Activated CD4-positive, alpha-beta T cell treated with anti-CD3 and anti-CD28 coated beads, Interleukin-2, amount 10 ng/mL, durations not matched to agents 24 days and 14 days (primary cell): Measurements from ENCODE around the gene OVOL1. TPM values are rescaled to one million over a fixed set of nuclear protein-coding genes. Genes with fewer than 3 reads are reported as not detected.
A peak's percentile ranks its signal among the peaks of the same experiment; 100 is the strongest.

ENCODE experiments used
- DNase-seq: peaks from one replicate; pipeline ENCODE4 v3.0.0; 2022
- H3K27ac Mint-ChIP-seq: one replicate; pipeline ENCODE4 v1.8.0; 2022; ENCODE audit warnings: mild to moderate bottlenecking, mixed read lengths
- H3K27me3 Mint-ChIP-seq: one replicate; pipeline ENCODE4 v1.8.0; 2022; ENCODE audit warnings: mixed read lengths
- H3K36me3 Mint-ChIP-seq: one replicate; pipeline ENCODE4 v1.8.0; 2022; ENCODE audit warnings: low read depth, mild to moderate bottlenecking, mixed read lengths
- H3K4me1 Mint-ChIP-seq: one replicate; pipeline ENCODE4 v1.8.0; 2021; ENCODE audit warnings: mixed read lengths
- H3K4me3 Mint-ChIP-seq: one replicate; pipeline ENCODE4 v1.8.0; 2022; ENCODE audit warnings: mild to moderate bottlenecking, moderate library complexity, mixed read lengths
- H3K9me3 Mint-ChIP-seq: one replicate; pipeline ENCODE4 v1.8.0; 2021; ENCODE audit warnings: mixed read lengths
- intact Hi-C: fragments of 100-400 bp; cut with micrococcal nuclease; formaldehyde crosslinking; loops from one replicate; pipeline ENCODE4 v1.15.1; 2023
- total RNA-seq: library from RNA; stranded (reverse); gene quantifications from 2 replicates; pipeline ENCODE4 v1.2.3, GENCODE V29; 2022

Gene OVOL1
- total RNA-seq, 1 donor from 2014 or later, result not detected

DNA sequence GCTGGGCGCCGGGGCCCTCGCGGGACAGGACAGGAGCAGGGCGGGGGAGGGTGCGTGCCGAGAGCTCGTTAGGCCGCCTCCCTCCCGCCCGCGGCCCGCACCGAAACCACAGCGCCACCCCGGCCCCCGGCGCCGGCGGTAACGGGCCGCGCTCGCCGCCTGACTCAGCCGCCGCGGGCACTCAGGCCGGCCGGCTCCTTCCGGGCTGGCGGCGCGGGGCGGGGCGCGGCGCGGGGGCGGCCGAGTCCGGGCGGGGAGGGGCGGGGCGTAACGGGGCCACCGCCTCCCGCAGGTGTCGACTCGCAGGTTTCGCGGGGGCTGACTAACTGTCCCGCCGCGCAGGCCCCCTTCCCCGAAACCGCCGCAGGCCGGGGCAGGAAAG is 6.1 kb upstream of the OVOL1 start, which contains the start of gene AP5B1:
AP5B1 (minus strand) TSS at position 207 of the 382 bp plus-strand sequence. CDS start 385 bp downstream, outside the sequence.
- Mint-ChIP-seq H3K4me1 (peaks cover 30% of the 10 kb centered on the region), H3K4me3 (peak within 1 kb of the TSS; percentile 91), H3K27me3 (peaks cover 23% of the 10 kb centered on the region), H3K9me3 (no peaks in the 10 kb centered on the region), H3K36me3 (peaks cover 15% of the 10 kb centered on the region), H3K27ac (peak within 1 kb of the TSS; percentile 92)
- intact Hi-C loops, result loop anchor here (1.0 to 2.0 kb wide), 4 partner anchors 11 to 68 kb away; partner anchors contain the start of genes KAT5 and RNASEH2C
- DNase-seq, result peak; percentile 92

DNA sequence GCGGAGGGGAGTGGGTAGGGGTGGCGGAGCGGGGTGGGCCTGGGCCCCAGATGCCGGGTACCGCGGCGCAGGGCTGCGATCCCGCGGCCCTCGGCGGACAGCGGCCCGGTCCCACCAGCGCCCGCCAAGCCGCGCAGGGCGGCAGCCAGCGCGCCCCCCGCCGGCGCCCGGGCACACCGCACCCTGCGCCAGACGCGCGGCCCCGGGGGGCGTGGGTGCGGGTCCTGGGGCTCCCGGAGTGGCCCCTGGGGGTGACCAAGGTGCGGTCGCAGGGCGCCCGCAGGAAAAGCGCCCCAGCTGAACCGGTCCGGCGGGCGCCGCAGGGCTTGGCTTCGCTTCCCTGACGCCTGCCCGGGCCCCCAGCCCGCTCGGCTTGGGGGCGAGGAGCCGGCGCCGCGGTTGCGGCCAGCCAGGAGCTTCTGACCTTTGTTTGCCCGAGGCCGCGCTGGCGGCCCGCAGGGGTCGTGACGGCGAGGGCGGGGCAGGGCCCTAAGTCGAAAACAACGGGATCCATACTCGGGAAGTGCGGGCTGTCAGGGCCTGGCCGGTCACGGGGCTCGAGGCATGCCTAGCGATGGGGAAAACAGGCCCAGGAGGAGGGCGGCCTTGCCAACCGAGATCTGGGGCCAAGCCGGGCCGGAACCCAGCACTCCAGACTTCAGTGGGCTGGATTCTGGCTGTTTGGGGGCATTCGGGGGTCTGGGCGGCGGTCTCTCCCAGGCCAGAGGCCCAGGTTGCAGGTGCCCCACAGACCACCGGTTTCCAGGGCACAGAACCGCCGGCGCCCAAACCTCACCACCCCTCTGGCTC is 5.5 kb upstream of the OVOL1 start:
- peak overlapping the region; percentile 26 for H3K4me3 Mint-ChIP-seq
- no peak for DNase-seq
- intact Hi-C loops, result loop anchor here (2.0 kb wide), 1 partner anchor 69 kb away; the partner anchor contains the start of gene KAT5

DNA sequence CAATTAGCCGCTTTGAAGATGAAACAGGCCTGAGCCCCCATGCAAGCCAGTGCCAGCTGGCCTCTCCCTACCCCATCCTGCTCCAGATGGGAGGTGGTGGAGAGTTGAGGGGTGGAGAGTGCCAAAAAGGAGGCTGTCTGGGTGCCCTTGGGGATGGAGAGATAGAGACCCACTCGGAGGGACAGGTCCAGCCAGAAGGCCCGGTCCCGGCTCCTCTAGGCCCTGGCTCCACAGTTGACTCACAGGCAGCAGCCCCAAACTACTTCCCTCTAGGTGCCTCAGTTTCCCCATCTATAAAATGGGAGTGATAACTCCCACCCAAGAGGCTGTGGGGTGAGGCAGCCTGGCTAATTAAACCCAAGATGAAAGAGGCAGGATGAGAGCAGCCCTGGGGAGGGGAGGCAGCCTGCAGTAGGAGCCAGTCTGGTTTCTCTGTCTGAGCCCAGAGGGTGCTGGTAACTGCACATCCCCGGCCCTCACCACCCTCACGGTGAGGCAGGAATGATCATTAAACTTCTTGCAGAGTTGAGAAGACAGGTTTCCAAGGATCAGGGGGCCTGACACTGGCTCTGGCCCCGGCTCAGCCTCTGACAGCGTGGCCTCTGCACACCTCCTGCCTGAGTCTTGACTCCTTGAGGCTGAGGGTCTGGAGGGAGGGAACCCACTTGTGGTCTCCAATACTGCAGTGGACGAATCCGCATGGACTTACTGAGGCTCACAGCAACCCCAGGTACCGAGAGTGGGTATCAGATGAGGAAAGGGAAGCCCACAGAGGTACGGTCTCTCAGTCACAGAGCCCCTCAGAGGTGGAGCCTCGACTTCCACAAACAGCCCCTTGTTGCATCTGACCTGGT is 4.7 kb upstream of the OVOL1 start:
- DNase-seq, result peak; percentile 53

More for the DNA sequence above, 5.5 kb upstream of the OVOL1 start:
- Mint-ChIP-seq H3K27me3 (peaks cover 27% of the 10 kb centered on the region), H3K4me1 (peaks cover 26% of the 10 kb centered on the region), H3K9me3 (no peaks in the 10 kb centered on the region), H3K36me3 (peaks cover 13% of the 10 kb centered on the region), H3K27ac (no peak overlapping the region)

DNA sequence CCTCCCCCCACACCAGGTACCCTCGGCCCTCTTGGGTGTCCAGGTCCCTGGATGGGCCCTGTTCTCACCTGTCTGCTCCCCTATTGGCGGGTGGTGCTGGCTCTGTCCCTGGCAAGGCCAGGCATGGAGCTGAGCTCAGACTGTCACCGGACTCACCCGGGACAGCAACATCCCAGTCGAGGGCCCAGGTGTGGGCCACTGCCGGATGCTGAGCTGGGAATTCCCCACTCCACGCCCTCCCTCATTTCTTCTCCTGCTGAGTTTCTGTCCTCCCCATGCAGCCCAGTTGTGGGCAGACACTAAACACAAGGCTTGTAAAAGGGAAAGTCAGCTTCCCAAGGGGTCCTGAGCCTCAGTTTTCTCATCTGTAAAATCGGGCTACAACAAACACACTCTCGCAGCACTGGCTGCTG is 4.0 kb upstream of the OVOL1 start:
- Mint-ChIP-seq H3K27me3 (peaks cover 31% of the 10 kb centered on the region), H3K4me1 (peaks cover 20% of the 10 kb centered on the region), H3K36me3 (peaks cover 7% of the 10 kb centered on the region), H3K27ac (peak overlapping the region; percentile 3), H3K4me3 (peak overlapping the region; percentile 15), H3K9me3 (no peaks in the 10 kb centered on the region)
- DNase-seq, result no peak
- intact Hi-C loops, result no loop called here

More for the DNA sequence above, 4.7 kb upstream of the OVOL1 start:
- intact Hi-C loops, result loop anchor here (2.0 kb wide), 1 partner anchor 69 kb away; the partner anchor contains the start of gene KAT5
- Mint-ChIP-seq H3K4me3 (no peak overlapping the region), H3K9me3 (no peaks in the 10 kb centered on the region), H3K27me3 (peaks cover 30% of the 10 kb centered on the region), H3K27ac (no peak overlapping the region), H3K36me3 (peaks cover 9% of the 10 kb centered on the region), H3K4me1 (peaks cover 21% of the 10 kb centered on the region)

DNA sequence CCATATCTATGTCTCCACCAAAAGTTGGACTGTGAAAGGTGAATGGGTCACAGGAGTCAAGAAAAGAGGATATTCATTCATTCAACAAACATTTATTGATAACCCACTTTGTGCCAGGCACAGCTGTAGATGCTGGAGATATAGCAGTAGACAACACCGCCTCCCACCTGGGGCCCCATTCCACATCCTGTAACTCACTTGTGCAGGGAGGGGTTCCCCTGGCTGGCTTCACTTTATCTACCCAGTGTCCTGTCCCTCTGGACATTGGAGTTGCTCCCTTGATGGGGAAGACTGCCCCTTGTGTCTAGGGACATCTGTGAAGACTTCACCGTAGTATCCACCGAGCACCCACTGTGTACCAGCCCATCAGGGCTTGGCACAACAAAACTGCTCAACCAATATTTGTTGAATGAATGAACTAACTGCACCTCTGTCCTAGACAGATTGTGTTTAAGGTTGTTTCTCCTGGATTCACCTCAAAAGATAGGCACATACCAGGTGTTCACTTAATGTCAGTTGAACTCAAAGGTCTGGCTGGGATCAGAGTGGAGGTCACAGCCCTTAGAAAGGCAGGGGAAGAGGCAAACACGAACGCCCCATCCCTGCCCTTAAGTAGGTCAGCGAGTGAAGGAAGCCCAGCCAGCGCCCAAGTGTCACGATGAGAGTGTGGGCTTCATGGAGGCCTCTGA is 1.4 kb upstream of the OVOL1 start:
- peaks cover 17% of the 10 kb centered on the region for H3K4me1 Mint-ChIP-seq
- H3K27ac Mint-ChIP-seq, result no peak overlapping the region
- DNase-seq, result peak; percentile 67
- intact Hi-C loops, result no loop called here
- peak overlapping the region; percentile 55 for H3K4me3 Mint-ChIP-seq
- no peaks in the 10 kb centered on the region for H3K9me3 Mint-ChIP-seq
- peaks cover 46% of the 10 kb centered on the region for H3K27me3 Mint-ChIP-seq
- H3K36me3 Mint-ChIP-seq, result no peaks in the 10 kb centered on the region

DNA sequence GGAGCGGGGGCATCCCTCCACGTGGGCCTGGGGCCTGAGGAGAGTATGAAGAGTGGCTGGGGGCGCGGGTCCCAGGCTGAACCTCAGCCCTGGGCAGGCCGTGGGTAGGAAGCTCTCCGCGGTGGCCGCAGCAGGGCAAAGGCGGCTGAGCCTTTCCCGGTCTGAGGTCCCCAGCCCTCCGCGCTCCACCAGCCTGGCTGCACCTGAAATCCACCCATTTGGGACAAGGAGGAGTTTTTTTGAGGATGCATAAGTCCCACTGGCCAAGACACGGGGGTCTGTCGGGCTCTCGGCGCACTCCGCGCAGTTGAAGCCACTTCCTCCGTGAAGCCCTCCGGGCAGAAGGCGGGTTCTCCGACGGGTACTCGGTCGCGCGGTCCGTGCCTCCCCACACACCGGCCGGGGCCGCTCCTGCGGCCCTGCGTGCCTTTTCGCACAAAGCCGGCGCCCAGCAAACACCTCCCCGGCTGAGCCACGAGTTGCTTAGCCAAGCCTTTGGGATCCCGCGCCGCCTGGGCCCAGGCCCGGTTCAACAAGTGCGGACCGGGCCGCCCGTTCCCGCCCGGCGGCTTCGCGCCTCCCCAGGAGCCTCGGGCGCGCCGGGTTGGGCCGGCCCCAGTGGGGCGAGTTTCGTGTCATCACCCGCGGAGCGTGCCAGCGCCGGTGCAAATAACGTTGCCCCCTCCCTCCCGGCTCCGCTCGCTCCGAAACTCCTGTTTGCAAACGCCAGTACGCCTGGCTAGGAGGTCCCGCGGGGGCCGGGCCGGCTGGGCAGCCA is 666 bp upstream of the OVOL1 start:
- intact Hi-C loops, result no loop called here
- Mint-ChIP-seq H3K9me3 (no peaks in the 10 kb centered on the region), H3K4me1 (peaks cover 23% of the 10 kb centered on the region), H3K4me3 (peak overlapping the region; percentile 55), H3K27ac (no peak overlapping the region), H3K36me3 (no peaks in the 10 kb centered on the region), H3K27me3 (peaks cover 47% of the 10 kb centered on the region)
- peak; percentile 64 for DNase-seq

DNA sequence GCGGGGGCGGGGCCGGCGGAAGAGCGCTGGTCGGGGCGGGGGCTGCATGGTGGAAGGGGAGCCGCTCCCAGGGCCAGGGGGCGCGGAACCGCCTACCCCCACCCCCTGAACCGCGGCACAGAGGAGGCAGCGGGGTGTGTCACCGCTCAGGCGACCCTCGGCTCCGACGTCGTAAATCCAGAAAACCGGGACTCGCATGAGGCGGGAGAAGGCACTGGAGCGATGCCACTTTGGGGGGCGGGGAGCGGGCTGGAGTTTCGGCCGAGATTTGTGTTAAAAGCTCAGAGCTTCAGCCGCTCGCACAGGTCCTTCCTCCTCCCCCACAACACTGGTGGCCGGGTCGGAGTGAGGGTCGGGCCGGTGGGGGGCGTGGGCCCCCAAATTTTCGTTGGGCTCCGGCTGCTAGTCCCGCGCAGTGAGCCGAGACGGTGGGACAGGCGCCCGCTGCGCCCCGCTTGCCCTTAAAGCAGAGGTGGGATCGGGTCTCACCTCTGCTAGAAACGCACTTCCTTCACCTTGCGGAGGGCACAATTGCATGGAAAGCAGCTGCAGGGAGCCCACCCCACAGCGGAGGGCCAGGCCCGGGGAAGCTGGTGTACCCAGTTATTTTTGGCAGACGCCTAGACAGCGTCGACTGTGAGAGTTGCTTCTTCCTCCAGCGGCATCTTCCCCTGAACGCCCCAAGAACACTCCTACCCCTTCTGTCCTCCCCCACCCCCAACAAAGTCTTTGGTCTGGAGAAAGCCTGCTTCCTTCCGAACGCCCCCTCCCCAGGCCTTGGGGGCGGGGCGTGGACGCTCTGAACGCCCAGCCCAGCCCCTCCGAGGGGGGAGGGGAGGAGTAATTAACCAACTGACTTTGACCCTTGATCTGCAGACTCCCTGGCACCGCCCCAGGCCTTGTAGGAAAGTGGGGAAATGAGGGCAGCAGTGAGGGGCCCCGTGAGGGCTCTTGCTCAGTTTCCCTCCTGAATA is 1.1 kb downstream of the OVOL1 start:
- H3K4me3 Mint-ChIP-seq, result peak overlapping the region; percentile 71
- intact Hi-C loops, result no loop called here
- H3K9me3 Mint-ChIP-seq, result no peaks in the 10 kb centered on the region
- no peaks in the 10 kb centered on the region for H3K36me3 Mint-ChIP-seq
- no peak for DNase-seq
- peaks cover 34% of the 10 kb centered on the region for H3K4me1 Mint-ChIP-seq
- H3K27me3 Mint-ChIP-seq, result peaks cover 44% of the 10 kb centered on the region
- H3K27ac Mint-ChIP-seq, result no peak overlapping the region

DNA sequence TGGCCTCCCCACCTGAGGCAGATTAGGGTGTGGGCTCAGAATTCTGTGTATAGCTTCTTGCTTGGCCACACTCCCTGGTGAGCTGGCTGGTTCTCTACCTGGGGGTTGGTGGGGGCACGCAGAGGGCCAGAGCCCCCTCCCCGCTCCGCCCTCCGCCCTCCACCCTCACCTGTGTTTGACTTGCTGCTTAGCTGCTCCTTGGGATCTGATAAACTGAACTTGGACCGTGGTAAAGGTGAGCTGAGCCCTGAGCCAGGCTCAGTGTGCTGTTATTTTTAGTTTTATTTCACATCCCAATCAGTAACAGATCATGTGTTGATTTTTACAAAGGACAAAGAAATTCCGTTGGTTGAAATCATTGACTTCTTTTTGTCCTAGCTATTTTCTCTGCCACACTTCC is 2.0 kb downstream of the OVOL1 start:
- H3K4me3 Mint-ChIP-seq, result no peak overlapping the region
- H3K27me3 Mint-ChIP-seq, result peaks cover 40% of the 10 kb centered on the region
- no peaks in the 10 kb centered on the region for H3K36me3 Mint-ChIP-seq
- DNase-seq, result no peak
- peak overlapping the region; percentile 11 for H3K27ac Mint-ChIP-seq
- no peaks in the 10 kb centered on the region for H3K9me3 Mint-ChIP-seq
- H3K4me1 Mint-ChIP-seq, result peaks cover 31% of the 10 kb centered on the region
- intact Hi-C loops, result no loop called here

DNA sequence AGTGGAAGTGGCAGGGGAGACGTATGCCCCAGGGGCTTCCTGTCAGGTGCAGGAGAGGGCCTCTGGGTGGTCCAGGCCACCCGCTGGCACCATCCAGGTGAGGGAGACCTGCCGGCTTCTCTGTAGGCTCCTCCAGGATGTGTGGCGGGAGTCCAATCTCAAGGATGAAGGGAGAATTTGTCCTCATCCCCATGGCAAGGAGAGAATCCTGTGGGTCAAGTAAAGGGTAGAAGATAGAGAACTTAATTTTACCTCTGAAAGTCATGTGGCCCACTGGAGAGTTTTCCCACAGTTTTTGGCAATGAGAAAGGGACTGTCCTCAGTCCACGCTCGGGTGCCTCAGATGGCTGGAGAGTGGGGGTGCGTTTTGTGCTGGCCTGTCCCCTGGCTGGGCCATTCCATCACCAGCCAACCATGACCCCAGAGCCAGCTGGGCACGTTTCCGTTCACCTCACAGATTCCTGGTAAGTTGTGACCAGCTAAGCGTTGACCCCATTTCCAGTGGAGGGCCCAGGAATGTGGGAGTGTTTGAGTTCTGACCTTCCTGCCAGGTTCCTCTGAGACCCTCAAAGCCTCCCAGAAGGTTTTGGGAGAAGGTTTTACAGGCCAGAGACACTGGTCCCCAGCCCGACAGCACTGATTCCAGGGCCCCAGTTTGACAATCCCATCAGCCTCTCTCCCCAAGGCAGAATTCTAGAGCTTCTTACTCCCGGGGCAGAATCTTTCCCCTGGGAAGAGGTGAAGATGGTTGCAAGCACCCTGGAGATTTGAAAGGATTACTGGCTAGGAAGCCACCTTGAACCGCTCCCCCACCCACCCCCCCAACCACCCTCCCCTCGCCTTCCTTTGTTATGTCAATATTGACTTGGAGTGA is 2.6 kb downstream of the OVOL1 start:
- no peaks in the 10 kb centered on the region for H3K9me3 Mint-ChIP-seq
- H3K27me3 Mint-ChIP-seq, result peaks cover 35% of the 10 kb centered on the region

DNA sequence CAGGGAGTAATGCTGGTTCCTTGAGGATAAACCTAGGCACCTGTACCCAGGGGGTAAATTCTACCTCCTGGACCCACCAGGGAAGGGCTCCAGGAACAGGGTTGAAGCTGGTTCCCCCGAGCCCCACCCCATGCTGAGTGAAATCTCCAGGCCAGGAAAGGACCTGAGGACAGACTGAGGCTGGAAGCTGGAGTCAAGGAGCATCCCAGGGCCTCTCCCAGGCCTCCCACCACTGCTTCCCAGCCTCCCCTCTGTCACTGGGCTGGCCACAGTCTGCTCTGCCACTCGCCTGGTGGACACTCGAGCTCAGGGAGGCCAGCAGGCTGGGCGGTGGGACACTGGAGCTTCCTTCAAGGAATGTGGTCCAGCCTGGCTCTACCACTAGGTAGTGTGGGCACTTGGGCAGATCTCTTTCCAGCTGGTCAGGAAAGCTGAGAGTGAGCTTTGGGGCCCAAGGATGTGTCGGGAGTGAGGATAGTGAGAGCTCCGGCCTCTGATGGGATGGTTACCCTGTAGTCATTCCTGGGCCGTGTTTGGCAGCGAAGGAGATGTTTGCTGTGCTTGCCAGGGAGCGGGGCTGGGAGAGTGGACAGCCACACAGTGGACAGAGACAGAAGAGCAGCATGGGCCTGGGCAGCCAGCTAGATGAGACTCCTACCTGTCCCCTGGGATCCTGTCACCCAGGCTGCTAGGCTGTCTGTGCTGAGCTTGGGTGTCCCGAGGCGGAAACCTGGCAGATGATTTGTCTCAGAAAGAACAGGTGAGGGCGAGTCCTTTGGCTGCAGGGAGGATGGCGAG is 3.4 kb downstream of the OVOL1 start:
- H3K4me3 Mint-ChIP-seq, result no peak overlapping the region
- H3K9me3 Mint-ChIP-seq, result no peaks in the 10 kb centered on the region
- H3K36me3 Mint-ChIP-seq, result no peaks in the 10 kb centered on the region
- peak overlapping the region; percentile 10 for H3K27ac Mint-ChIP-seq
- H3K27me3 Mint-ChIP-seq, result peaks cover 29% of the 10 kb centered on the region
- intact Hi-C loops, result no loop called here
- peaks cover 29% of the 10 kb centered on the region for H3K4me1 Mint-ChIP-seq
- no peak for DNase-seq

More for the DNA sequence above, 2.6 kb downstream of the OVOL1 start:
- peak overlapping the region; percentile 11 for H3K27ac Mint-ChIP-seq
- H3K36me3 Mint-ChIP-seq, result no peaks in the 10 kb centered on the region
- H3K4me3 Mint-ChIP-seq, result no peak overlapping the region
- H3K4me1 Mint-ChIP-seq, result peaks cover 31% of the 10 kb centered on the region
- intact Hi-C loops, result no loop called here
- DNase-seq, result no peak
